IMR-90 (cell line): ENCODE results near the gene FAM151B. TPM values are rescaled to one million over a fixed set of nuclear protein-coding genes. Genes with fewer than 3 reads are reported as not detected.

ENCODE experiments used
- ATAC-seq: fragments of 200-7000 bp; cut with Tn5 transposase; 2 replicates; pipeline ENCODE4 v1.9.1; 2020; ENCODE audit warnings: low read depth, mild to moderate bottlenecking, moderate library complexity
- Bru-seq: library from RNA; stranded (reverse); fragments of 400-500 nt; gene quantifications from one replicate; lab custom pipeline; 2021; lab: Mats Ljungman, UMichigan
- BruChase-seq, 2 experiments: library from RNA; stranded (reverse); fragments of 400-500 nt; gene quantifications; one replicate each; lab custom pipeline; 2021; lab: Mats Ljungman, UMichigan
- BruUV-seq: library from RNA; stranded (reverse); fragments of 400-500 nt; replicated peaks from 2 replicates; lab custom pipeline; 2021; lab: Mats Ljungman, UMichigan
- CTCF ChIA-PET: fragments of 300-600 bp; formaldehyde crosslinking; extraction: SDS; loops from one replicate; lab custom pipeline; 2021; ENCODE audit warnings: antibody characterized with exemption; lab: Yijun Ruan, JAX
- POLR2A ChIA-PET: fragments of 300-600 bp; sonication (Branson Sonifier 250); formaldehyde crosslinking; loops from one replicate; lab custom pipeline; 2022; ENCODE audit warnings: antibody characterized with exemption; ENCODE audit not compliant: unreplicated experiment; lab: Charles Lee
- DNase-seq: peaks from one replicate; pipeline ENCODE4 v3.0.0; 2013
- H2AFZ ChIP-seq: replicated peaks from 2 replicates; pipeline ENCODE3; 2013; ENCODE audit warnings: low read length, mild to moderate bottlenecking; ENCODE audit not compliant: poor library complexity
- H2AK5ac ChIP-seq: 2 replicates; pipeline ENCODE4 v1.6.1; 2013; ENCODE audit warnings: low read depth, low read length, inconsistent platforms
- H2AK9ac ChIP-seq: replicated peaks from 2 replicates; pipeline ENCODE3; 2013; ENCODE audit warnings: mild to moderate bottlenecking, low read depth, low read length, moderate library complexity; ENCODE audit not compliant: poor library complexity
- H2BK120ac ChIP-seq: 2 replicates; pipeline ENCODE4 v1.6.1; 2013; ENCODE audit warnings: low read depth, low read length, inconsistent platforms
- H2BK15ac ChIP-seq: 3 replicates; pipeline ENCODE4 v1.6.1; 2013; ENCODE audit warnings: low read depth, low read length, inconsistent platforms
- H2BK20ac ChIP-seq: 2 replicates; pipeline ENCODE4 v1.6.1; 2013; ENCODE audit warnings: low read depth, mild to moderate bottlenecking, inconsistent platforms, low read length, moderate library complexity
- H2BK5ac ChIP-seq: 2 replicates; pipeline ENCODE4 v1.6.1; 2013; ENCODE audit warnings: mild to moderate bottlenecking, low read depth, low read length, inconsistent platforms; ENCODE audit not compliant: poor library complexity, severe bottlenecking
- H3K14ac ChIP-seq: replicated peaks from 2 replicates; pipeline ENCODE4 v1.6.1; 2013; ENCODE audit warnings: low read depth, low read length, inconsistent platforms
- H3K18ac ChIP-seq: 2 replicates; pipeline ENCODE4 v1.6.1; 2013; ENCODE audit warnings: low read depth, low read length, control low read depth
- H3K23ac ChIP-seq: 2 replicates; pipeline ENCODE4 v1.6.1; 2013; ENCODE audit warnings: low read depth, low read length, inconsistent platforms
- H3K27ac ChIP-seq: 2 replicates; pipeline ENCODE4 v1.5.1; 2013; ENCODE audit warnings: mild to moderate bottlenecking, control low read depth, low read length; ENCODE audit not compliant: insufficient read depth
- H3K27me3 ChIP-seq: 2 replicates; pipeline ENCODE4 v1.6.1; 2013; ENCODE audit warnings: low read length; ENCODE audit not compliant: control insufficient read depth, insufficient read depth
- H3K36me3 ChIP-seq: 2 replicates; pipeline ENCODE4 v1.6.1; 2013; ENCODE audit warnings: low read length, mixed read lengths; ENCODE audit not compliant: control insufficient read depth, insufficient read depth
- H3K4ac ChIP-seq: 2 replicates; pipeline ENCODE4 v1.6.1; 2013; ENCODE audit warnings: low read depth, low read length, inconsistent platforms
- H3K4me1 ChIP-seq: 2 replicates; pipeline ENCODE4 v1.6.1; 2013; ENCODE audit warnings: low read length, mixed read lengths; ENCODE audit not compliant: control insufficient read depth, insufficient read depth
- H3K4me2 ChIP-seq: 2 replicates; pipeline ENCODE4 v1.6.1; 2013; ENCODE audit warnings: low read depth, mild to moderate bottlenecking, control low read depth, low read length, moderate library complexity
- H3K4me3 ChIP-seq: 2 replicates; pipeline ENCODE4 v1.5.1; 2013; ENCODE audit warnings: low read depth, mild to moderate bottlenecking, control low read depth, low read length, moderate library complexity; ENCODE audit not compliant: insufficient read depth
- H3K56ac ChIP-seq: 2 replicates; pipeline ENCODE4 v1.6.1; 2013; ENCODE audit warnings: low read length, inconsistent platforms; ENCODE audit not compliant: insufficient read depth; ENCODE audit errors: extremely low read depth
- H3K79me1 ChIP-seq, 2 experiments: 2 replicates each; pipeline ENCODE4 v1.6.1; 2013; ENCODE audit warnings: low read length in 2 of 2, inconsistent platforms in 1 of 2, low read depth in 1 of 2
- H3K9ac ChIP-seq: 2 replicates; pipeline ENCODE4 v1.6.1; 2013; ENCODE audit warnings: low read depth, low read length, control low read depth
- H3K9me1 ChIP-seq: 2 replicates; pipeline ENCODE4 v1.6.1; 2013; ENCODE audit warnings: low read length, inconsistent platforms; ENCODE audit not compliant: insufficient read depth
- H3K9me3 ChIP-seq: 2 replicates; pipeline ENCODE4 v1.6.1; 2013; ENCODE audit warnings: low read length; ENCODE audit not compliant: control insufficient read depth, insufficient read depth
- H4K20me1 ChIP-seq: 2 replicates; pipeline ENCODE4 v1.6.1; 2013; ENCODE audit warnings: low read length, inconsistent platforms; ENCODE audit not compliant: insufficient read depth
- H4K5ac ChIP-seq: 2 replicates; pipeline ENCODE4 v1.6.1; 2013; ENCODE audit warnings: mild to moderate bottlenecking, low read depth, low read length, control low read depth
- H4K8ac ChIP-seq, 2 experiments: 2 replicates each; pipeline ENCODE4 v1.6.1; 2013; ENCODE audit warnings: low read depth in 2 of 2, low read length in 2 of 2, control low read depth in 1 of 2, inconsistent platforms in 1 of 2
- H4K91ac ChIP-seq: 2 replicates; pipeline ENCODE4 v1.6.1; 2013; ENCODE audit warnings: low read depth, low read length, inconsistent platforms; ENCODE audit not compliant: insufficient read depth
- BHLHE40 ChIP-seq: fragments of 150-350 bp; IDR thresholded peaks from 2 replicates; pipeline ENCODE4 v1.6.1; 2016; ENCODE audit warnings: mild to moderate bottlenecking, low read depth, low read length
- CEBPB ChIP-seq: IDR thresholded peaks from 2 replicates; pipeline ENCODE4 v1.6.1; 2012; ENCODE audit warnings: low read depth, low read length, improper control_type of control experiment
- CHD1 ChIP-seq: IDR thresholded peaks from 2 replicates; pipeline ENCODE4 v1.6.1; 2012; ENCODE audit warnings: low read depth, low read length, improper control_type of control experiment
- CTCF ChIP-seq: conservative IDR thresholded peaks from 2 replicates; pipeline ENCODE4 v1.5.1; 2012; ENCODE audit warnings: mild to moderate bottlenecking, low read depth, low read length, improper control_type of control experiment
- FOS ChIP-seq: fragments of 150-350 bp; IDR thresholded peaks from 2 replicates; pipeline ENCODE4 v1.6.1; 2016; ENCODE audit warnings: low read depth, low read length
- MAZ ChIP-seq: IDR thresholded peaks from 2 replicates; pipeline ENCODE4 v1.6.1; 2012; ENCODE audit warnings: low read depth, mild to moderate bottlenecking, low read length, improper control_type of control experiment, moderate library complexity, borderline replicate concordance
- MXI1 ChIP-seq: IDR thresholded peaks from 2 replicates; pipeline ENCODE4 v1.6.1; 2012; ENCODE audit warnings: low read depth, mild to moderate bottlenecking, low read length, moderate library complexity, borderline replicate concordance
- NFE2L2 ChIP-seq: fragments of 150-350 bp; IDR thresholded peaks from 2 replicates; pipeline ENCODE4 v1.6.1; 2016; ENCODE audit warnings: low read depth, mild to moderate bottlenecking, low read length
- POLR2A ChIP-seq: IDR thresholded peaks from 2 replicates; pipeline ENCODE4 v1.6.1; 2012; ENCODE audit warnings: mild to moderate bottlenecking, low read depth, low read length
- RCOR1 ChIP-seq: IDR thresholded peaks from 2 replicates; pipeline ENCODE4 v1.6.1; 2012; ENCODE audit warnings: mild to moderate bottlenecking, low read length, improper control_type of control experiment; ENCODE audit not compliant: insufficient replicate concordance
- RFX5 ChIP-seq: IDR thresholded peaks from 2 replicates; pipeline ENCODE4 v1.8.0; 2012; ENCODE audit warnings: low read depth, mild to moderate bottlenecking, low read length, moderate library complexity
- SMC3 ChIP-seq: fragments of 150-350 bp; IDR thresholded peaks from 2 replicates; pipeline ENCODE4 v1.6.1; 2016; ENCODE audit warnings: low read depth, mild to moderate bottlenecking, antibody characterized with exemption, low read length, moderate library complexity
- WGBS, 2 experiments: methylation state at CpG; one replicate each; pipeline versions ENCODE4 v1.1.5 to v1.1.7; 2013; ENCODE audit warnings: missing lambda C conversion rate in 2 of 2; ENCODE audit not compliant: insufficient read length in 1 of 2; ENCODE audit errors: extremely low coverage in 2 of 2; 5-methylcytosine and 5-hydroxymethylcytosine counted together
- dilution Hi-C: fragments of 300-500 bp; cut with HindIII; formaldehyde crosslinking; loops from one replicate; pipeline ENCODE4 v1.14.3; 2018; ENCODE audit warnings: low sequenced_read_pairs; ENCODE audit not compliant: unreplicated experiment
- in situ Hi-C: fragments of 300-500 bp; cut with MboI; formaldehyde crosslinking; loops from 3 replicates; pipeline ENCODE4 v1.14.3; 2019; ENCODE audit warnings: low sequenced_read_pairs, inconsistent platforms, mixed read lengths
- intact Hi-C: fragments of 100-400 bp; cut with micrococcal nuclease; formaldehyde crosslinking; loops from 2 replicates; pipeline ENCODE4 v1.10.0; 2022
- long read RNA-seq: library from polyadenylated mRNA; unstranded; transcript quantifications from one replicate; pipeline ENCODE4 v2.0.0, GENCODE V29; 2021; ENCODE audit not compliant: unreplicated experiment
- polyA plus RNA-seq, 3 experiments: library from polyadenylated mRNA; depleted of rRNA; stranded (reverse); fragments of >200 nt; gene quantifications; 2 replicates each; pipeline ENCODE4 v1.2.3, GENCODE V29; 2012; ENCODE audit warnings: low replicate concordance in 1 of 3
- total RNA-seq: library from RNA; depleted of rRNA; stranded (reverse); fragments of >200 nt; gene quantifications from 2 replicates; pipeline ENCODE4 v1.2.3, GENCODE V29; 2012; rRNA removed

FAM151B gene
- total RNA-seq (2.8 and 2.9 TPM in 2 replicates), polyA plus RNA-seq (2012; rRNA removed) (1.0 and 1.5 TPM in 2 replicates), Bru-seq, nascent RNA (percentile 55 among the genes with signal in this experiment), BruChase-seq, experiment 1, labeled RNA remaining after a 6-hour chase (percentile 77 among the genes with signal in this experiment), BruChase-seq, experiment 2, labeled RNA remaining after a 2-hour chase (percentile 72 among the genes with signal in this experiment)
- polyA plus RNA-seq (2012; cell fraction: cytosol; rRNA removed), result 0.43 and 0.51 TPM in 2 replicates
- 0.95 and 2.4 TPM in 2 replicates for polyA plus RNA-seq (2012; cell fraction: nucleus; rRNA removed; ENCODE audit: low replicate concordance)
- long read RNA-seq, partial matches to known transcripts, result 2 of 5 reads
- long read RNA-seq, other reads (novel, unspliced or antisense), result 2 of 5 reads

- Histone ChIP-seq H2BK20ac (no peak within 1 kb of the TSS; the same call in 1 of the 2 replicates), H4K5ac (peak within 1 kb of the TSS; percentile 97), H4K91ac (peak within 1 kb of the TSS; percentile 88), H2BK5ac (peak within 1 kb of the TSS; percentile 56), H2AFZ (peak within 1 kb of the TSS; percentile 95), H3K79me1 (no peaks in the 10 kb centered on the region), H3K36me3 (peaks cover 7% of the 10 kb centered on the region), H3K9ac (peak within 1 kb of the TSS; percentile 86), H3K27ac (peak within 1 kb of the TSS; percentile 74), H4K20me1 (no peaks in the 10 kb centered on the region), H3K9me1 (no peaks in the 10 kb centered on the region; the same call in 1 of the 2 replicates), H3K4ac (peak within 1 kb of the TSS; percentile 85), H3K56ac (peak within 1 kb of the TSS; percentile 54), H2BK15ac (no peak within 1 kb of the TSS), H3K14ac (peak within 1 kb of the TSS; percentile 89), H3K4me2 (peak within 1 kb of the TSS; percentile 98), H3K4me1 (no peaks in the 10 kb centered on the region), H3K18ac (peak within 1 kb of the TSS; percentile 94), H3K9me3 (peaks cover 3% of the 10 kb centered on the region), H2AK9ac (peak within 1 kb of the TSS; percentile 89), H2BK120ac (peak within 1 kb of the TSS; percentile 35; the same call in 1 of the 2 replicates), H3K4me3 (peak within 1 kb of the TSS; percentile 87), H3K23ac (peak within 1 kb of the TSS; percentile 91), H4K8ac (peak within 1 kb of the TSS; percentile 93 to 96), H2AK5ac (0 out of 2 replicates have a peak within 1 kb of the TSS, but pooled peaks have one; percentile 23), H3K27me3 (no peaks in the 10 kb centered on the region)
- WGBS, 2 experiments, result 3% methylated on average over 22 of the region's 85 CpGs; no CpG with 5 or more reads in 1 of the 2 experiments
- POLR2A ChIA-PET, result no interaction called here
- BruUV-seq, result no TSS peak
- DNase-seq (peak; percentile 87), ATAC-seq (peak; percentile 97)
- dilution Hi-C loops (no loop called here), intact Hi-C loops (loop anchor here (2.0 to 5.0 kb wide), 2 partner anchors 169 to 185 kb away; no protein-coding TSS in a partner anchor), in situ Hi-C loops (no loop called here)
- TF ChIP-seq CHD1, result no peak
- TF ChIP-seq MXI1, result peak; percentile 30; the same call in 1 of the 2 replicates
- no peak; the same call in 1 of the 2 replicates for TF ChIP-seq MAZ
- TF ChIP-seq FOS, result no peak
- no peak for TF ChIP-seq SMC3
- TF ChIP-seq BHLHE40, result no peak
- no peak for TF ChIP-seq CEBPB
- TF ChIP-seq CTCF, result peak; percentile 24; the same call in 1 of the 2 replicates
- peak; percentile 52; the same call in 1 of the 2 replicates for TF ChIP-seq POLR2A
- no peak for TF ChIP-seq RFX5
- TF ChIP-seq RCOR1, result no peak
- no peak for TF ChIP-seq NFE2L2
- CTCF ChIA-PET, result interaction anchor here (0.6 kb wide), 1 partner anchor 252 kb away, joined by 3 read pairs; no protein-coding TSS in a partner anchor
Observed at GRCh38 chr5:80487829-80488721, at the start of gene FAM151B. Gene FAM151B, plus strand, starts transcription at chr5:80488100. Its CDS starts 24 bp downstream, at chr5:80488124.
